Keratinocyte (primary cell): ENCODE data around the gene NOX3.

Experiments used
- CTCF ChIP-seq, 3 experiments: IDR thresholded peaks in 1 of 3; conservative IDR thresholded peaks in 1 of 3; optimal IDR thresholded peaks in 1 of 3; 2 replicates in 2 of 3; 3 replicates in 1 of 3; pipeline versions ENCODE3 to v1.5.1; 2011; ENCODE audit warnings: low read length in 3 of 3, mild to moderate bottlenecking in 3 of 3, moderate library complexity in 2 of 3, control low read depth in 1 of 3, inconsistent platforms in 1 of 3; ENCODE audit not compliant: insufficient read depth in 2 of 3; ENCODE audit errors: extremely low read depth in 1 of 3
- EZH2 ChIP-seq: IDR thresholded peaks from one replicate; pipeline ENCODE4 v1.6.1; 2012; ENCODE audit warnings: inconsistent platforms, mild to moderate bottlenecking, low read length, moderate library complexity

DNA sequence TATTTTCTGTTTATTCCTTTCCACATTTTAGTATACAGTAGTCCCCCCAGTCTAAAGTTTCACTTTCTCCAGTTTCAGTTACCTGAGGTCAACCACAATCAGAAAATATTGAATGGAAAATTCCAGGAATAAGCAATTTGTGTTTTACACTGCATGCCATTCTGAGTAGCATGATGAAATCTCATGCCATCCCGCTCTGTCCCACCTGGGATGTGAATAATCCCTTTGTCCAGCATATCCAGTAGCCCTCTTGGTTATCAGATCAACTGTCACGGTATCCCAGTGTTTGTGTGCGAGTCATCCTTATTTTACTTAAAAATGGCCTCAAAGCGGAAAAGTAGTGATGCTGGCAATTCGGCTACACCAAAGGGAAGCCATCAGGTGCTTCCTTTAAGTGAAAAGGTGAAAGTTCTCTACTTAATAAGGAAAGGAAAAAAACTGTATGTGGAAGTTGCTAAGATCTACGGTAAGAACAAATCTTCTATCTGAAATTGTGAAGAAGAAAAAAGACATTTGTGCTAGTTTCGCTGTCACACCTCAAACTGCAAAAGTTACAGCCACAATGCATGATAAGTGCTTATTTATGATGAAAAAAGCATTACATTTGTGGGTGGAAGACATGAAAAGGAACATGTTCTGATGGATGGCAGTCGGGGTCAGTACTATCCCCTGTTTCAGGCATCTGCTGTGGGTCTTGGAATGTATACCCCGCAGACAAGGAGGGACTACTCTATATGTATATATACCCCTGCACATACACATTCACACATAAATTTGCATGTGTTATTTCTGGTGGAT is 11.3 kb downstream of the NOX3 start:
- no peak for TF ChIP-seq EZH2
- TF ChIP-seq CTCF (optimal IDR thresholded peaks at IDR 0.05 in 1 of 3, IDR thresholded peaks at IDR 0.05 in 1 of 3, conservative IDR thresholded peaks at IDR 0.05 in 1 of 3; ENCODE audit: extremely low read depth in 1 of 3, insufficient read depth in 2 of 3, low read length in 3 of 3), result no peak
